Measurements from ENCODE around the gene CTBP2.

CTBP2 gene

GRCh38 chr10:125091891-125092290 lies 68.5 kb downstream of the CTBP2 start:
- no peaks in the 10 kb centered on the region for H3K9me3 Mint-ChIP-seq
- peaks cover 24% of the 10 kb centered on the region for H3K36me3 Mint-ChIP-seq (ENCODE audit: low read depth)
- no peaks in the 10 kb centered on the region for H3K27me3 Mint-ChIP-seq (ENCODE audit: low read depth)

GRCh38 chr10:125089469-125089868 lies 70.9 kb downstream of the CTBP2 start:
- peaks cover 31% of the 10 kb centered on the region for H3K36me3 Mint-ChIP-seq (ENCODE audit: low read depth)
- no peaks in the 10 kb centered on the region for H3K9me3 Mint-ChIP-seq
- no peak overlapping the region for H3K4me3 Mint-ChIP-seq
- H3K27me3 Mint-ChIP-seq (ENCODE audit: low read depth), result no peaks in the 10 kb centered on the region
- no peak overlapping the region for H3K27ac Mint-ChIP-seq
- TF ChIP-seq CTCF (IDR thresholded peaks at IDR 0.05; ENCODE audit: unreplicated experiment in 3 of 3), result no peak
- H3K4me1 Mint-ChIP-seq, result peaks cover 60% of the 10 kb centered on the region

More at GRCh38 chr10:125091891-125092290, 68.5 kb downstream of the CTBP2 start:
- no peak overlapping the region for H3K4me3 Mint-ChIP-seq
- no peak for TF ChIP-seq CTCF (IDR thresholded peaks at IDR 0.05; ENCODE audit: unreplicated experiment in 3 of 3)
- H3K4me1 Mint-ChIP-seq, result peaks cover 64% of the 10 kb centered on the region
- no peak overlapping the region for H3K27ac Mint-ChIP-seq

- no peak overlapping the region for H3K4me3 Mint-ChIP-seq
- peaks cover 57% of the 10 kb centered on the region for H3K4me1 Mint-ChIP-seq
- peaks cover 38% of the 10 kb centered on the region for H3K36me3 Mint-ChIP-seq (ENCODE audit: low read depth)
- peak overlapping the region in 2 of 3 experiments; percentile 64 to 74 for H3K27ac Mint-ChIP-seq
- H3K9me3 Mint-ChIP-seq, result no peaks in the 10 kb centered on the region
- no peak for TF ChIP-seq CTCF (IDR thresholded peaks at IDR 0.05; ENCODE audit: unreplicated experiment in 3 of 3)
- no peaks in the 10 kb centered on the region for H3K27me3 Mint-ChIP-seq (ENCODE audit: low read depth)
Measured at GRCh38 chr10:125087897-125088215, 72.5 kb downstream of the CTBP2 start.

- H3K4me3 Mint-ChIP-seq, result no peak overlapping the region
- TF ChIP-seq CTCF (IDR thresholded peaks at IDR 0.05; ENCODE audit: unreplicated experiment in 3 of 3), result no peak
- peaks cover 56% of the 10 kb centered on the region for H3K4me1 Mint-ChIP-seq
- H3K27me3 Mint-ChIP-seq (ENCODE audit: low read depth), result no peaks in the 10 kb centered on the region
- H3K27ac Mint-ChIP-seq, result peak overlapping the region in 2 of 3 experiments; percentile 64 to 74
- no peaks in the 10 kb centered on the region for H3K9me3 Mint-ChIP-seq
- H3K36me3 Mint-ChIP-seq (ENCODE audit: low read depth), result peaks cover 38% of the 10 kb centered on the region
Measured at GRCh38 chr10:125087191-125087896, 73.0 kb downstream of the CTBP2 start.

GRCh38 chr10:125086691-125087090 lies 73.7 kb downstream of the CTBP2 start:
- H3K9me3 Mint-ChIP-seq, result no peaks in the 10 kb centered on the region
- TF ChIP-seq CTCF (IDR thresholded peaks at IDR 0.05; ENCODE audit: unreplicated experiment in 3 of 3), result no peak
- H3K4me1 Mint-ChIP-seq, result peaks cover 53% of the 10 kb centered on the region
- no peak overlapping the region for H3K4me3 Mint-ChIP-seq
- H3K27me3 Mint-ChIP-seq (ENCODE audit: low read depth), result no peaks in the 10 kb centered on the region
- peaks cover 38% of the 10 kb centered on the region for H3K36me3 Mint-ChIP-seq (ENCODE audit: low read depth)
- peak overlapping the region in 2 of 3 experiments; percentile 37 to 68 for H3K27ac Mint-ChIP-seq
